Hepatocyte (in vitro differentiated cells): ENCODE results near the gene SETD3. TPM values are rescaled to one million over a fixed set of nuclear protein-coding genes. Genes with fewer than 3 reads are reported as not detected.

Experiments used
- DNase-seq: peaks from one replicate; pipeline ENCODE4 v3.0.0-alpha.2; 2016; ENCODE audit warnings: low spot score
- H2AFZ ChIP-seq: fragments of 200-600 bp; sonication (generic); 2 replicates; pipeline ENCODE4 v1.6.0; 2016; ENCODE audit warnings: antibody characterized with exemption, mild to moderate bottlenecking
- H3K27ac ChIP-seq: fragments of 200-600 bp; sonication (generic); 2 replicates; pipeline ENCODE4 v1.5.1; 2016; ENCODE audit warnings: mild to moderate bottlenecking
- H3K27me3 ChIP-seq: fragments of 200-600 bp; sonication (generic); 2 replicates; pipeline ENCODE4 v1.6.1; 2016
- H3K36me3 ChIP-seq: fragments of 200-600 bp; sonication (generic); replicated peaks from 2 replicates; pipeline ENCODE4 v1.5.1; 2016; ENCODE audit warnings: low read depth; ENCODE audit not compliant: insufficient read depth
- H3K4me1 ChIP-seq: fragments of 200-600 bp; sonication (generic); 2 replicates; pipeline ENCODE4 v1.5.1; 2016; ENCODE audit warnings: mild to moderate bottlenecking, moderate library complexity; ENCODE audit not compliant: insufficient read depth
- H3K4me2 ChIP-seq: fragments of 200-600 bp; sonication (generic); 2 replicates; pipeline ENCODE4 v1.6.0; 2016
- H3K4me3 ChIP-seq: fragments of 200-600 bp; sonication (generic); 2 replicates; pipeline ENCODE4 v1.5.1; 2016; ENCODE audit warnings: mild to moderate bottlenecking
- H3K79me2 ChIP-seq: fragments of 200-600 bp; sonication (generic); 2 replicates; pipeline ENCODE4 v1.6.0; 2017; ENCODE audit warnings: mild to moderate bottlenecking
- H3K9me2 ChIP-seq: fragments of 200-600 bp; sonication (generic); replicated peaks from 2 replicates; pipeline ENCODE4 v1.6.0; 2017; ENCODE audit warnings: mild to moderate bottlenecking; ENCODE audit not compliant: insufficient read depth
- H3K9me3 ChIP-seq: fragments of 200-600 bp; sonication (generic); 2 replicates; pipeline ENCODE4 v1.5.1; 2016; ENCODE audit warnings: low read depth, mild to moderate bottlenecking
- H4K20me1 ChIP-seq: fragments of 200-600 bp; sonication (generic); 2 replicates; pipeline ENCODE4 v1.6.0; 2016; ENCODE audit warnings: mild to moderate bottlenecking; ENCODE audit not compliant: insufficient read depth, poor library complexity, severe bottlenecking
- CTCF ChIP-seq: fragments of 200-600 bp; sonication (generic); IDR thresholded peaks from 2 replicates; pipeline ENCODE4 v1.5.1; 2016; ENCODE audit warnings: antibody characterized with exemption, mild to moderate bottlenecking; ENCODE audit not compliant: poor library complexity
- EZH2 ChIP-seq: fragments of 200-600 bp; sonication (generic); IDR thresholded peaks from 2 replicates; pipeline ENCODE4 v1.6.1; 2016; ENCODE audit warnings: antibody characterized with exemption, mild to moderate bottlenecking, borderline replicate concordance
- EZH2phosphoT487 ChIP-seq: fragments of 200-600 bp; sonication (generic); IDR thresholded peaks from one replicate; pipeline ENCODE4 v1.6.1; 2018; ENCODE audit warnings: antibody characterized with exemption, mild to moderate bottlenecking, low read depth, moderate library complexity; ENCODE audit not compliant: unreplicated experiment, severe bottlenecking
- WGBS: methylation state at CpG from one replicate; pipeline ENCODE4 v1.1.6; 2016; ENCODE audit warnings: low lambda C conversion rate; ENCODE audit errors: missing lambda C conversion rate; 5-methylcytosine and 5-hydroxymethylcytosine counted together
- polyA plus RNA-seq: library from polyadenylated mRNA; unstranded; fragments of >200 nt; fragmentation: Nextera tagmentation; extraction: Ambion mirVana; gene quantifications from 2 replicates; pipeline ENCODE4 v1.2.1, GENCODE V29; 2016
- total RNA-seq: library from RNA; depleted of rRNA; stranded (reverse); fragments of >200 nt; gene quantifications from 2 replicates; pipeline ENCODE4 v1.2.3, GENCODE V29; 2014

Gene SETD3
- total and polyA plus RNA-seq, 2 experiments from 2014 or later: 43.6 to 60.2 TPM

- no peak overlapping the region for H3K4me3 ChIP-seq
- H3K9me3 ChIP-seq: no peaks in the 10 kb centered on the region
- no peaks in the 10 kb centered on the region for H3K9me2 ChIP-seq
- peaks cover 20% of the 10 kb centered on the region for H4K20me1 ChIP-seq
- H3K27ac ChIP-seq: no peak overlapping the region
- peaks cover 4% of the 10 kb centered on the region for H3K4me1 ChIP-seq
- TF ChIP-seq EZH2phosphoT487: no peak
- TF ChIP-seq CTCF: no peak
- TF ChIP-seq EZH2: no peak
- H3K36me3 ChIP-seq: no peaks in the 10 kb centered on the region
- no peaks in the 10 kb centered on the region for H3K27me3 ChIP-seq
- H3K4me2 ChIP-seq: no peak overlapping the region
- H2AFZ ChIP-seq: no peak overlapping the region
- H3K79me2 ChIP-seq: peaks cover 29% of the 10 kb centered on the region
- DNase-seq: peak; percentile 3
- WGBS: 93% methylated on average over 26 of the region's 27 CpGs
These were observed 34.9 kb upstream of the SETD3 start for GRCh38 chr14:99515301-99516155.

- peaks cover 26% of the 10 kb centered on the region for H3K79me2 ChIP-seq
- TF ChIP-seq EZH2phosphoT487: no peak
- no peak for TF ChIP-seq EZH2
- no peak for TF ChIP-seq CTCF
- no peak overlapping the region for H3K4me3 ChIP-seq
- no peak overlapping the region for H3K27ac ChIP-seq
- no peaks in the 10 kb centered on the region for H3K9me3 ChIP-seq
- H3K4me2 ChIP-seq: no peak overlapping the region
- peaks cover 4% of the 10 kb centered on the region for H3K4me1 ChIP-seq
- no peaks in the 10 kb centered on the region for H3K27me3 ChIP-seq
- peak; percentile 4 for DNase-seq
- H4K20me1 ChIP-seq: peaks cover 20% of the 10 kb centered on the region
- H3K9me2 ChIP-seq: no peaks in the 10 kb centered on the region
- H2AFZ ChIP-seq: no peak overlapping the region
- no peaks in the 10 kb centered on the region for H3K36me3 ChIP-seq
- WGBS: 94% methylated on average over 18 of the region's 20 CpGs
These were observed 34.1 kb upstream of the SETD3 start for GRCh38 chr14:99514552-99515300.

GRCh38 chr14:99513946-99514551 is 33.4 kb upstream of the SETD3 start:
- no peak for TF ChIP-seq EZH2
- TF ChIP-seq EZH2phosphoT487: no peak
- no peak for TF ChIP-seq CTCF
- H3K36me3 ChIP-seq: no peaks in the 10 kb centered on the region
- WGBS: 92% methylated on average over 13 of the region's 13 CpGs

More at GRCh38 chr14:99513946-99514551, 33.4 kb upstream of the SETD3 start:
- DNase-seq: peak; percentile 5
- Histone ChIP-seq H3K9me3 (no peaks in the 10 kb centered on the region), H3K4me2 (no peak overlapping the region), H3K79me2 (peaks cover 21% of the 10 kb centered on the region), H2AFZ (no peak overlapping the region), H3K9me2 (no peaks in the 10 kb centered on the region), H3K27me3 (no peaks in the 10 kb centered on the region), H3K4me3 (no peak overlapping the region), H4K20me1 (peaks cover 17% of the 10 kb centered on the region), H3K27ac (no peak overlapping the region), H3K4me1 (peaks cover 4% of the 10 kb centered on the region)
